ENCODE results near the gene TMTC1.

DNA sequence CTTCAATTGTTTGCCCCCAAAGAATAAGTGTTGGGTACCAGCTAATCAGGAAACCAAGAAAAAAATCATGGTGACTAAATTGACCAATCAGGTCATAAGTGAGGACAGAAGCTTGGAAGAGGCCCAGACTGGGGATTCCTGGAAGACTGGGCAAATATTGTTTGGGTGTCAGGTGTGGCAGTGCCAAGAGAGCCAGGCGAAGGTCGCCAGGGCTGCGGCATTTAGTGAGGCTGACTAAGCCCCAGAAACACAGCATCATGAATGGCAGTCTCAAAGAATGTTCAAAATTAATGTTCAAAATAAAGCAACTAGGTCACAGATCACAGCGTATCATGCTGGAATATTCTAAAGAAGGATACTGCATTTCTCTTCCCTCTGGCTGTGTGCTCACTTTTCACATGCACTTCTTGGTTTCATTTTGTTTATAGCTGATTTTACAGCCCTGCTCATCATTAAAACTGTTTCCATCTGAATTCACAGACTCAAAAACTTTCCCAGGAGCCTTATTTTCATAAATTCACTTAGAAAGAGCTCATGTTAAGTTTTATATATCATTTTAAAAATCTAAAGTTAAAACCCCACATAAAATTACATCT, 201.0 kb downstream of the TMTC1 start:
- TF ChIP-seq, protein P1, sequence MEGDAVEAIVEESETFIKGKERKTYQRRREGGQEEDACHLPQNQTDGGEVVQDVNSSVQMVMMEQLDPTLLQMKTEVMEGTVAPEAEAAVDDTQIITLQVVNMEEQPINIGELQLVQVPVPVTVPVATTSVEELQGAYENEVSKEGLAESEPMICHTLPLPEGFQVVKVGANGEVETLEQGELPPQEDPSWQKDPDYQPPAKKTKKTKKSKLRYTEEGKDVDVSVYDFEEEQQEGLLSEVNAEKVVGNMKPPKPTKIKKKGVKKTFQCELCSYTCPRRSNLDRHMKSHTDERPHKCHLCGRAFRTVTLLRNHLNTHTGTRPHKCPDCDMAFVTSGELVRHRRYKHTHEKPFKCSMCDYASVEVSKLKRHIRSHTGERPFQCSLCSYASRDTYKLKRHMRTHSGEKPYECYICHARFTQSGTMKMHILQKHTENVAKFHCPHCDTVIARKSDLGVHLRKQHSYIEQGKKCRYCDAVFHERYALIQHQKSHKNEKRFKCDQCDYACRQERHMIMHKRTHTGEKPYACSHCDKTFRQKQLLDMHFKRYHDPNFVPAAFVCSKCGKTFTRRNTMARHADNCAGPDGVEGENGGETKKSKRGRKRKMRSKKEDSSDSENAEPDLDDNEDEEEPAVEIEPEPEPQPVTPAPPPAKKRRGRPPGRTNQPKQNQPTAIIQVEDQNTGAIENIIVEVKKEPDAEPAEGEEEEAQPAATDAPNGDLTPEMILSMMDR (IDR thresholded peaks at IDR 0.05; ENCODE audit: low read depth, low read length), result no peak
- no peak for TF ChIP-seq POLR2A (IDR thresholded peaks at IDR 0.05; ENCODE audit: extremely low read depth, insufficient read length)
- TF ChIP-seq, protein P2, sequence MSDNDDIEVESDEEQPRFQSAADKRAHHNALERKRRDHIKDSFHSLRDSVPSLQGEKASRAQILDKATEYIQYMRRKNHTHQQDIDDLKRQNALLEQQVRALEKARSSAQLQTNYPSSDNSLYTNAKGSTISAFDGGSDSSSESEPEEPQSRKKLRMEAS (IDR thresholded peaks at IDR 0.05; ENCODE audit: low read depth, low read length), result no peak

Measured in NB4 (cell line).